Karpas-422 (cell line): Measurements from ENCODE around the gene PCNX1. TPM values are rescaled to one million over a fixed set of nuclear protein-coding genes. Genes with fewer than 3 reads are reported as not detected.
A peak's percentile ranks its signal among the peaks of the same experiment; 100 is the strongest.

Experiments used
- DNase-seq: peaks from one replicate; pipeline ENCODE4 v3.0.0-alpha.2; 2015
- H2AFZ ChIP-seq: fragments of 200-600 bp; sonication (generic); 2 replicates; pipeline ENCODE4 v1.6.1; 2014; ENCODE audit warnings: antibody characterized with exemption, low read length, mixed read lengths
- H3K27ac ChIP-seq: fragments of 200-600 bp; sonication (generic); 2 replicates; pipeline ENCODE4 v1.5.1; 2014; ENCODE audit warnings: mild to moderate bottlenecking, low read length, moderate library complexity
- H3K27me3 ChIP-seq: fragments of 200-600 bp; sonication (generic); 2 replicates; pipeline ENCODE4 v1.6.1; 2014; ENCODE audit warnings: low read length, mixed read lengths
- H3K36me3 ChIP-seq: fragments of 200-600 bp; sonication (generic); 2 replicates; pipeline ENCODE4 v1.6.1; 2014; ENCODE audit warnings: low read length, mixed read lengths; ENCODE audit not compliant: insufficient read depth
- H3K4me1 ChIP-seq: fragments of 200-600 bp; sonication (generic); 2 replicates; pipeline ENCODE4 v1.6.1; 2014; ENCODE audit warnings: mild to moderate bottlenecking, low read length, mixed read lengths
- H3K4me2 ChIP-seq: fragments of 200-600 bp; sonication (generic); 2 replicates; pipeline ENCODE4 v1.6.1; 2014; ENCODE audit warnings: low read length, low read depth, mild to moderate bottlenecking; ENCODE audit not compliant: poor library complexity, severe bottlenecking
- H3K4me3 ChIP-seq: fragments of 200-600 bp; sonication (generic); 2 replicates; pipeline ENCODE4 v1.5.1; 2014; ENCODE audit warnings: mild to moderate bottlenecking, antibody characterized with exemption, low read length, mixed read lengths
- H3K79me2 ChIP-seq: fragments of 200-600 bp; sonication (generic); 2 replicates; pipeline ENCODE4 v1.6.1; 2014; ENCODE audit warnings: mild to moderate bottlenecking, low read length, mixed read lengths
- H3K9ac ChIP-seq: fragments of 200-600 bp; sonication (generic); 2 replicates; pipeline ENCODE4 v1.6.0; 2014; ENCODE audit warnings: low read length
- H3K9me2 ChIP-seq: fragments of 200-600 bp; sonication (generic), shearing (Covaris generic); replicated peaks from 2 replicates; pipeline ENCODE4 v1.6.0; 2014; ENCODE audit warnings: mild to moderate bottlenecking, low read length, moderate library complexity; ENCODE audit not compliant: insufficient read depth
- H3K9me3 ChIP-seq: fragments of 300-700, 200-600 bp; sonication (generic); 2 replicates; pipeline ENCODE4 v1.6.1; 2014; ENCODE audit warnings: low read length, mixed read lengths
- H4K20me1 ChIP-seq: fragments of 200-600 bp; sonication (generic); 2 replicates; pipeline ENCODE4 v1.6.1; 2014; ENCODE audit warnings: mild to moderate bottlenecking, antibody characterized with exemption, low read length, low read depth; ENCODE audit not compliant: insufficient read depth
- total RNA-seq: library from RNA; depleted of rRNA; stranded (reverse); fragments of >200 nt; shearing (Covaris generic); gene quantifications from 2 replicates; pipeline ENCODE4 v1.2.3, GENCODE V29; 2014; ENCODE audit warnings: low replicate concordance

The PCNX1 gene
- total RNA-seq, 1 experiment from 2014 or later = 58.7 TPM

- Histone ChIP-seq H3K4me2 (no peak overlapping the region), H3K4me1 (no peaks in the 10 kb centered on the region), H3K9ac (no peak overlapping the region), H3K9me3 (no peaks in the 10 kb centered on the region), H3K27ac (no peak overlapping the region), H3K4me3 (no peak overlapping the region), H3K36me3 (peaks cover 6% of the 10 kb centered on the region; the same call in 1 of the 2 replicates), H3K27me3 (no peaks in the 10 kb centered on the region), H4K20me1 (no peaks in the 10 kb centered on the region), H2AFZ (no peak overlapping the region), H3K79me2 (no peaks in the 10 kb centered on the region), H3K9me2 (no peaks in the 10 kb centered on the region)
- no peak for DNase-seq
Observed at GRCh38 chr14:71071042-71071441, 163.8 kb downstream of the PCNX1 start.

GRCh38 chr14:71076462-71077092, 169.3 kb downstream of the PCNX1 start:
- H4K20me1 ChIP-seq = no peaks in the 10 kb centered on the region
- H3K27me3 ChIP-seq = no peaks in the 10 kb centered on the region
- H3K4me3 ChIP-seq = no peak overlapping the region
- H3K9ac ChIP-seq = no peak overlapping the region
- no peak overlapping the region for H3K4me2 ChIP-seq
- no peaks in the 10 kb centered on the region for H3K9me2 ChIP-seq
- peaks cover 31% of the 10 kb centered on the region for H3K36me3 ChIP-seq
- H3K27ac ChIP-seq = no peak overlapping the region
- H3K79me2 ChIP-seq = no peaks in the 10 kb centered on the region
- no peak for DNase-seq
- 0 out of 2 replicates have a peak, but pooled peaks cover 3% of the 10 kb centered on the region for H3K9me3 ChIP-seq
- no peaks in the 10 kb centered on the region for H3K4me1 ChIP-seq
- no peak overlapping the region for H2AFZ ChIP-seq

GRCh38 chr14:71078500-71078899, 171.2 kb downstream of the PCNX1 start:
- 0 out of 2 replicates have a peak, but pooled peaks cover 3% of the 10 kb centered on the region for H3K9me3 ChIP-seq
- no peaks in the 10 kb centered on the region for H4K20me1 ChIP-seq
- H3K4me2 ChIP-seq = no peak overlapping the region
- H3K9ac ChIP-seq = no peak overlapping the region
- H2AFZ ChIP-seq = no peak overlapping the region
- no peaks in the 10 kb centered on the region for H3K9me2 ChIP-seq
- no peak overlapping the region for H3K27ac ChIP-seq
- H3K79me2 ChIP-seq = no peaks in the 10 kb centered on the region
- H3K36me3 ChIP-seq = peaks cover 31% of the 10 kb centered on the region
- H3K4me3 ChIP-seq = no peak overlapping the region
- DNase-seq = no peak
- no peaks in the 10 kb centered on the region for H3K27me3 ChIP-seq
- H3K4me1 ChIP-seq = no peaks in the 10 kb centered on the region

- Histone ChIP-seq H3K4me1 (no peaks in the 10 kb centered on the region; the same call in 1 of the 2 replicates), H3K79me2 (no peaks in the 10 kb centered on the region), H3K9me3 (no peaks in the 10 kb centered on the region), H3K27me3 (no peaks in the 10 kb centered on the region), H3K4me3 (no peak overlapping the region), H3K36me3 (peaks cover 4% of the 10 kb centered on the region; the same call in 1 of the 2 replicates), H3K9ac (no peak overlapping the region), H3K9me2 (no peaks in the 10 kb centered on the region), H2AFZ (no peak overlapping the region), H4K20me1 (no peaks in the 10 kb centered on the region), H3K4me2 (no peak overlapping the region), H3K27ac (no peak overlapping the region)
- no peak for DNase-seq
Observed at GRCh38 chr14:71086567-71086966, 179.3 kb downstream of the PCNX1 start.

GRCh38 chr14:71089971-71090370, 182.7 kb downstream of the PCNX1 start:
- H3K9me3 ChIP-seq = no peaks in the 10 kb centered on the region
- H3K4me2 ChIP-seq = no peak overlapping the region
- H3K36me3 ChIP-seq = peaks cover 4% of the 10 kb centered on the region; the same call in 1 of the 2 replicates
- H3K4me1 ChIP-seq = no peaks in the 10 kb centered on the region; the same call in 1 of the 2 replicates
- no peak overlapping the region for H3K27ac ChIP-seq
- H3K9ac ChIP-seq = no peak overlapping the region
- H3K27me3 ChIP-seq = no peaks in the 10 kb centered on the region
- H3K9me2 ChIP-seq = no peaks in the 10 kb centered on the region
- no peak for DNase-seq
- no peaks in the 10 kb centered on the region for H3K79me2 ChIP-seq
- H3K4me3 ChIP-seq = no peak overlapping the region
- H2AFZ ChIP-seq = no peak overlapping the region
- no peaks in the 10 kb centered on the region for H4K20me1 ChIP-seq

GRCh38 chr14:71094722-71095121, 187.5 kb downstream of the PCNX1 start:
- H3K9me2 ChIP-seq = no peaks in the 10 kb centered on the region
- H3K79me2 ChIP-seq = peaks cover 9% of the 10 kb centered on the region; the same call in 1 of the 2 replicates
- H3K4me3 ChIP-seq = no peak overlapping the region
- no peaks in the 10 kb centered on the region for H4K20me1 ChIP-seq
- no peaks in the 10 kb centered on the region for H3K4me1 ChIP-seq
- H3K27me3 ChIP-seq = no peaks in the 10 kb centered on the region
- no peak overlapping the region for H2AFZ ChIP-seq
- H3K4me2 ChIP-seq = no peak overlapping the region
- H3K27ac ChIP-seq = no peak overlapping the region
- H3K9ac ChIP-seq = no peak overlapping the region
- H3K9me3 ChIP-seq = peaks cover 5% of the 10 kb centered on the region; the same call in 1 of the 2 replicates
- H3K36me3 ChIP-seq = no peaks in the 10 kb centered on the region
- DNase-seq = no peak

- peaks cover 5% of the 10 kb centered on the region; the same call in 1 of the 2 replicates for H3K9me3 ChIP-seq
- H4K20me1 ChIP-seq = no peaks in the 10 kb centered on the region
- H3K9ac ChIP-seq = no peak overlapping the region
- H3K4me1 ChIP-seq = no peaks in the 10 kb centered on the region
- H3K27me3 ChIP-seq = no peaks in the 10 kb centered on the region
- no peak overlapping the region for H3K4me3 ChIP-seq
- no peaks in the 10 kb centered on the region for H3K9me2 ChIP-seq
- no peak overlapping the region for H3K27ac ChIP-seq
- no peak for DNase-seq
- H3K79me2 ChIP-seq = peaks cover 9% of the 10 kb centered on the region; the same call in 1 of the 2 replicates
- H3K36me3 ChIP-seq = no peaks in the 10 kb centered on the region
- no peak overlapping the region for H3K4me2 ChIP-seq
- no peak overlapping the region for H2AFZ ChIP-seq
Observed at GRCh38 chr14:71096947-71097346, 189.7 kb downstream of the PCNX1 start.

GRCh38 chr14:71103662-71104484, 196.6 kb downstream of the PCNX1 start:
- Histone ChIP-seq H4K20me1 (no peaks in the 10 kb centered on the region), H3K27me3 (no peaks in the 10 kb centered on the region), H3K4me1 (peaks cover 6% of the 10 kb centered on the region), H3K79me2 (no peaks in the 10 kb centered on the region), H3K36me3 (peaks cover 10% of the 10 kb centered on the region; the same call in 1 of the 2 replicates), H3K9me2 (no peaks in the 10 kb centered on the region), H3K9ac (no peak overlapping the region), H3K4me3 (no peak overlapping the region), H3K27ac (no peak overlapping the region), H3K9me3 (no peaks in the 10 kb centered on the region), H2AFZ (no peak overlapping the region), H3K4me2 (no peak overlapping the region)
- peak; percentile 90 for DNase-seq
